HCT116 (cell line): ENCODE data around the gene TMC3. TPM values are rescaled to one million over a fixed set of nuclear protein-coding genes. Genes with fewer than 3 reads are reported as not detected.

Experiments used
- ATAC-seq: fragments of 200-7000 bp; cut with Tn5 transposase; 2 replicates; pipeline ENCODE4 v1.9.1; 2020; ENCODE audit warnings: mild to moderate bottlenecking, moderate library complexity
- BruUV-seq: library from RNA; stranded (reverse); fragments of 400-500 nt; replicated peaks from 2 replicates; lab custom pipeline; 2021; lab: Mats Ljungman, UMichigan
- CTCF ChIA-PET: fragments of 300-600 bp; sonication (Branson Sonifier 250); formaldehyde crosslinking; loops from one replicate; lab custom pipeline; 2021; ENCODE audit warnings: antibody characterized with exemption; lab: Charles Lee
- POLR2A ChIA-PET: fragments of 300-600, 350-600 bp; sonication (Branson Sonifier 250); formaldehyde crosslinking; loops from one replicate; lab custom pipeline; 2021; ENCODE audit warnings: antibody characterized with exemption; lab: Charles Lee
- RAD21 ChIA-PET, 2 experiments: fragments of 300-600 bp; sonication (Branson Sonifier 250); formaldehyde crosslinking; loops; one replicate each; lab custom pipeline; 2023; ENCODE audit warnings: low total read pairs in 2 of 2; ENCODE audit not compliant: uncharacterized antibody in 2 of 2, unreplicated experiment in 2 of 2, low non-redundant PET in 1 of 2; lab: Charles Lee
- DNase-seq: peaks from one replicate; pipeline ENCODE4 v3.0.0-alpha.2; 2010; ENCODE audit warnings: low read depth, low spot score
- H2AFZ ChIP-seq: fragments of 200-600 bp; shearing (Covaris generic), sonication (generic); 2 replicates; pipeline ENCODE4 v1.6.1; 2017; ENCODE audit warnings: low read depth, mixed run types, mixed read lengths, antibody characterized with exemption, low read length; ENCODE audit not compliant: poor library complexity, severe bottlenecking
- H3K27ac ChIP-seq: 2 replicates; pipeline ENCODE4 v1.5.1; 2012; ENCODE audit warnings: low read depth, low read length
- H3K27me3 ChIP-seq: fragments of 200-600 bp; sonication (generic); 2 replicates; pipeline ENCODE4 v1.6.1; 2016; ENCODE audit warnings: mixed run types, low read length, mixed read lengths; ENCODE audit not compliant: insufficient read depth
- H3K36me3 ChIP-seq, 2 experiments: fragments of 200-500 bp in 1 of 2; fragments of 200-600 bp in 1 of 2; sonication (Bioruptor generic) in 1 of 2; sonication (generic) in 1 of 2; 2 replicates each; pipeline versions ENCODE4 v1.5.1 to v1.6.1; 2014 to 2016; ENCODE audit warnings: low read length in 2 of 2, inconsistent platforms in 1 of 2, mixed read lengths in 1 of 2, mixed run types in 1 of 2; ENCODE audit not compliant: insufficient read depth in 2 of 2, control insufficient read depth in 1 of 2
- H3K4me1 ChIP-seq, 2 experiments: fragments of 200-600 bp in 1 of 2; sonication (generic) in 1 of 2; 2 replicates each; pipeline versions ENCODE4 v1.5.1 to v1.6.1; 2012 to 2017; ENCODE audit warnings: low read length in 2 of 2, inconsistent platforms in 1 of 2, mild to moderate bottlenecking in 1 of 2, mixed read lengths in 1 of 2, mixed run types in 1 of 2, moderate library complexity in 1 of 2; ENCODE audit not compliant: insufficient read depth in 2 of 2, control insufficient read depth in 1 of 2
- H3K4me2 ChIP-seq: fragments of 200-600 bp; sonication (generic); 2 replicates; pipeline ENCODE4 v1.6.1; 2017; ENCODE audit warnings: mixed run types, low read length, mixed read lengths
- H3K4me3 ChIP-seq, 2 experiments: fragments of 200-600 bp in 1 of 2; sonication (generic) in 1 of 2; replicated peaks in 1 of 2; 2 replicates each; pipeline ENCODE4 v1.5.1; 2011 to 2016; ENCODE audit warnings: low read length in 2 of 2, control low read depth in 1 of 2, low read depth in 1 of 2, mild to moderate bottlenecking in 1 of 2, mixed read lengths in 1 of 2, mixed run types in 1 of 2
- H3K79me2 ChIP-seq: fragments of 200-600 bp; sonication (generic); 2 replicates; pipeline ENCODE4 v1.6.1; 2017; ENCODE audit warnings: mild to moderate bottlenecking, mixed run types, low read length, moderate library complexity, mixed read lengths; ENCODE audit not compliant: insufficient read depth
- H3K9ac ChIP-seq: fragments of 200-600 bp; sonication (generic); 2 replicates; pipeline ENCODE4 v1.6.1; 2016; ENCODE audit warnings: low read length, mixed read lengths
- H3K9me2 ChIP-seq: fragments of 200-600 bp; sonication (generic), shearing (Covaris generic); 2 replicates; pipeline ENCODE4 v1.6.1; 2017; ENCODE audit warnings: mixed run types, mild to moderate bottlenecking, moderate library complexity; ENCODE audit not compliant: insufficient read depth
- H3K9me3 ChIP-seq, 2 experiments: fragments of 200-500 bp in 1 of 2; fragments of 200-600 bp in 1 of 2; sonication (Bioruptor generic) in 1 of 2; sonication (generic) in 1 of 2; 2 replicates each; pipeline ENCODE4 v1.6.1; 2014 to 2017; ENCODE audit warnings: low read length in 2 of 2, mixed read lengths in 2 of 2, inconsistent platforms in 1 of 2, low read depth in 1 of 2, mild to moderate bottlenecking in 1 of 2, mixed run types in 1 of 2, moderate library complexity in 1 of 2; ENCODE audit not compliant: control insufficient read depth in 1 of 2, insufficient read depth in 1 of 2
- H4K20me1 ChIP-seq: fragments of 200-600 bp; sonication (generic), shearing (Covaris generic); 2 replicates; pipeline ENCODE4 v1.6.1; 2017; ENCODE audit warnings: mixed run types, mild to moderate bottlenecking, moderate library complexity; ENCODE audit not compliant: insufficient read depth
- ATF3 ChIP-seq: IDR thresholded peaks from 2 replicates; pipeline ENCODE4 v1.6.1; 2012
- CBX3 ChIP-seq: IDR thresholded peaks from 2 replicates; pipeline ENCODE4 v1.6.1; 2012; ENCODE audit warnings: low read depth
- CEBPB ChIP-seq: IDR thresholded peaks from 2 replicates; pipeline ENCODE4 v1.6.1; 2012; ENCODE audit warnings: low read depth
- EGR1 ChIP-seq: IDR thresholded peaks from 2 replicates; pipeline ENCODE4 v1.6.1; 2012; ENCODE audit warnings: low read depth
- ELF1 ChIP-seq: IDR thresholded peaks from 2 replicates; pipeline ENCODE4 v1.6.1; 2012; ENCODE audit warnings: low read depth, borderline replicate concordance
- EZH2 ChIP-seq: fragments of 200-600 bp; sonication (generic); IDR thresholded peaks from 2 replicates; pipeline ENCODE4 v1.6.1; 2017; ENCODE audit warnings: antibody characterized with exemption, mixed run types
- JUND ChIP-seq: IDR thresholded peaks from 2 replicates; pipeline ENCODE4 v1.6.1; 2012
- MAX ChIP-seq: IDR thresholded peaks from 2 replicates; pipeline ENCODE4 v1.6.1; 2012
- POLR2AphosphoS5 ChIP-seq: IDR thresholded peaks from 2 replicates; pipeline ENCODE4 v1.6.1; 2011; ENCODE audit warnings: mild to moderate bottlenecking, low read depth, low read length, moderate library complexity
- RAD21 ChIP-seq: IDR thresholded peaks from 2 replicates; pipeline ENCODE4 v1.6.1; 2012; ENCODE audit warnings: low read depth, mild to moderate bottlenecking
- SP1 ChIP-seq: IDR thresholded peaks from 2 replicates; pipeline ENCODE4 v1.6.1; 2012; ENCODE audit warnings: low read depth
- SRF ChIP-seq: IDR thresholded peaks from 2 replicates; pipeline ENCODE4 v1.6.1; 2012; ENCODE audit warnings: low read depth
- TCF7L2 ChIP-seq: IDR thresholded peaks from 2 replicates; pipeline ENCODE4 v1.7.0; 2011; ENCODE audit warnings: borderline replicate concordance, inconsistent platforms; ENCODE audit not compliant: insufficient read depth, insufficient read length; ENCODE audit errors: extremely low read depth
- ZFX ChIP-seq: fragments of 450-650 bp; IDR thresholded peaks from 2 replicates; pipeline ENCODE4 v1.6.1; 2017
- ZNF274 ChIP-seq: fragments of 200-500 bp; sonication (Bioruptor generic); IDR thresholded peaks from 2 replicates; pipeline ENCODE4 v1.6.1; 2014; ENCODE audit warnings: mild to moderate bottlenecking, low read depth, low read length, inconsistent platforms
- intact Hi-C: fragments of 100-400 bp; cut with micrococcal nuclease; formaldehyde crosslinking; loops from 2 replicates; pipeline ENCODE4 v1.10.0; 2022
- total RNA-seq: library from RNA; stranded (reverse); gene quantifications from one replicate; pipeline ENCODE4 v1.2.1, GENCODE V29; 2021; ENCODE audit not compliant: unreplicated experiment
- TF ChIP-seq, protein P1 (sequence below), 3 experiments: fragments of 200-600 bp in 1 of 3; sonication (generic) in 1 of 3; IDR thresholded peaks in 2 of 3; conservative IDR thresholded peaks in 1 of 3; 2 replicates each; pipeline ENCODE4 v1.5.1; 2012 to 2017; ENCODE audit warnings: low read depth in 2 of 3, low read length in 2 of 3, antibody characterized with exemption in 1 of 3, borderline replicate concordance in 1 of 3, control low read depth in 1 of 3, mild to moderate bottlenecking in 1 of 3, mixed read lengths in 1 of 3, mixed run types in 1 of 3, moderate library complexity in 1 of 3; ENCODE audit not compliant: insufficient read depth in 1 of 3

Gene TMC3
- total RNA-seq, 1 experiment from 2014 or later, result not detected

- DNase-seq (no peak), ATAC-seq (no peak)
- H3K9me2 ChIP-seq, result no peaks in the 10 kb centered on the region
- H3K4me3 ChIP-seq, result no peak overlapping the region
- intact Hi-C loops, result loop anchor here (10.0 kb wide), 1 partner anchor 328 kb away; no protein-coding TSS in a partner anchor
- H3K4me1 ChIP-seq, result peaks cover 2 to 16% of the 10 kb centered on the region in 2 experiments; a peak in 3 of 4 replicates
- CTCF ChIA-PET, result no interaction called here
- peak overlapping the region; percentile 76; the same call in 1 of the 2 replicates for H3K9ac ChIP-seq
- H4K20me1 ChIP-seq, result no peaks in the 10 kb centered on the region
- peak overlapping the region; percentile 98 for H3K4me2 ChIP-seq
- no peak for TF ChIP-seq POLR2AphosphoS5
- TF ChIP-seq EGR1, result no peak
- no peak for TF ChIP-seq CBX3
- TF ChIP-seq ZFX, result no peak
- TF ChIP-seq ELF1, result no peak
- no peak for TF ChIP-seq MAX
- no peak for TF ChIP-seq TCF7L2
- TF ChIP-seq EZH2, result no peak
- no peak for TF ChIP-seq SRF
- no peak for TF ChIP-seq JUND
- no peak for TF ChIP-seq SP1
- no peaks in the 10 kb centered on the region for H3K27me3 ChIP-seq
- no TSS peak for BruUV-seq
- H3K36me3 ChIP-seq, result no peaks in the 10 kb centered on the region
- H3K9me3 ChIP-seq, result no peaks in the 10 kb centered on the region
- no peak overlapping the region for H2AFZ ChIP-seq
- H3K27ac ChIP-seq, result no peak overlapping the region
- no peaks in the 10 kb centered on the region for H3K79me2 ChIP-seq
- RAD21 ChIA-PET, result interaction anchor here in 1 of 2 experiments (1.3 kb wide), 1 partner anchor 57 kb away, joined by 4 read pairs; no protein-coding TSS in a partner anchor
- POLR2A ChIA-PET, result interaction anchor here (1.5 kb wide), 1 partner anchor 15 kb away, joined by 5 read pairs; no protein-coding TSS in a partner anchor
Observed at GRCh38 chr15:81322676-81323253, 51.2 kb downstream of the TMC3 start.

DNA sequence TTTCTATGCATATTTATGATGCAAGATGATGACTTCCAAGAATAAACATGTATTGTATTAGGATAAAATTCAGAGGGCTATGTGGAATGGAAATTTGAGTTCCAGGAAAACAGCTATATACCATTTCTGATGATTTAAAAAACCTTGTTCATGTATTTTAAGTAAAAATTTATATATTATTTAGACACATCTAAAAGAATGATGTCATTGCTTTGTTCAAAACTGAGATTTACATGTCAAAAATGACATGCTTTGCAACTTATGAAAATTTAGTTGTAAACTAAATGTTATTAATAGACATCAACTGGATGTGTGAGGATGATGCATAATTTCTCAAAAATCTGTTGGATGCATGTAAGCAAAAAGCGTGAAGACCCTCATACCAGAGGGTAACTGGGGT lies 52.3 kb downstream of the TMC3 start:
- Histone ChIP-seq H2AFZ (no peak overlapping the region), H3K4me1 (peaks cover 2 to 16% of the 10 kb centered on the region in 2 experiments; a peak in 3 of 4 replicates), H3K79me2 (no peaks in the 10 kb centered on the region), H3K9me2 (no peaks in the 10 kb centered on the region), H3K4me3 (no peak overlapping the region), H3K27me3 (no peaks in the 10 kb centered on the region), H3K27ac (no peak overlapping the region), H3K9me3 (no peaks in the 10 kb centered on the region), H3K36me3 (no peaks in the 10 kb centered on the region), H3K9ac (no peak overlapping the region), H3K4me2 (no peak overlapping the region), H4K20me1 (no peaks in the 10 kb centered on the region)
- DNase-seq (no peak), ATAC-seq (no peak)
- RAD21 ChIA-PET, result no interaction called here
- intact Hi-C loops, result loop anchor here (10.0 kb wide), 1 partner anchor 327 kb away; no protein-coding TSS in a partner anchor
- POLR2A ChIA-PET, result no interaction called here
- BruUV-seq, result no TSS peak
- CTCF ChIA-PET, result interaction anchor here (0.7 kb wide), 1 partner anchor 34 kb away, joined by 4 read pairs; no protein-coding TSS in a partner anchor
- TF ChIP-seq ZNF274, result no peak
- no peak for TF ChIP-seq CEBPB
- TF ChIP-seq ZFX, result no peak
- TF ChIP-seq SP1, result no peak
- TF ChIP-seq RAD21, result no peak
- no peak for TF ChIP-seq SRF
- TF ChIP-seq, protein P1, sequence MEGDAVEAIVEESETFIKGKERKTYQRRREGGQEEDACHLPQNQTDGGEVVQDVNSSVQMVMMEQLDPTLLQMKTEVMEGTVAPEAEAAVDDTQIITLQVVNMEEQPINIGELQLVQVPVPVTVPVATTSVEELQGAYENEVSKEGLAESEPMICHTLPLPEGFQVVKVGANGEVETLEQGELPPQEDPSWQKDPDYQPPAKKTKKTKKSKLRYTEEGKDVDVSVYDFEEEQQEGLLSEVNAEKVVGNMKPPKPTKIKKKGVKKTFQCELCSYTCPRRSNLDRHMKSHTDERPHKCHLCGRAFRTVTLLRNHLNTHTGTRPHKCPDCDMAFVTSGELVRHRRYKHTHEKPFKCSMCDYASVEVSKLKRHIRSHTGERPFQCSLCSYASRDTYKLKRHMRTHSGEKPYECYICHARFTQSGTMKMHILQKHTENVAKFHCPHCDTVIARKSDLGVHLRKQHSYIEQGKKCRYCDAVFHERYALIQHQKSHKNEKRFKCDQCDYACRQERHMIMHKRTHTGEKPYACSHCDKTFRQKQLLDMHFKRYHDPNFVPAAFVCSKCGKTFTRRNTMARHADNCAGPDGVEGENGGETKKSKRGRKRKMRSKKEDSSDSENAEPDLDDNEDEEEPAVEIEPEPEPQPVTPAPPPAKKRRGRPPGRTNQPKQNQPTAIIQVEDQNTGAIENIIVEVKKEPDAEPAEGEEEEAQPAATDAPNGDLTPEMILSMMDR (IDR thresholded peaks at IDR 0.05 in 2 of 3, conservative IDR thresholded peaks at IDR 0.05 in 1 of 3; ENCODE audit: borderline replicate concordance in 1 of 3, insufficient read depth in 1 of 3, low read depth in 2 of 3, low read length in 2 of 3), result no peak
- no peak for TF ChIP-seq MAX
- no peak for TF ChIP-seq ATF3
- TF ChIP-seq TCF7L2, result no peak
- no peak for TF ChIP-seq EZH2
